Measurements from ENCODE around the gene LAGE3.
A peak's percentile ranks its signal among the peaks of the same experiment; 100 is the strongest.

The LAGE3 gene

DNA sequence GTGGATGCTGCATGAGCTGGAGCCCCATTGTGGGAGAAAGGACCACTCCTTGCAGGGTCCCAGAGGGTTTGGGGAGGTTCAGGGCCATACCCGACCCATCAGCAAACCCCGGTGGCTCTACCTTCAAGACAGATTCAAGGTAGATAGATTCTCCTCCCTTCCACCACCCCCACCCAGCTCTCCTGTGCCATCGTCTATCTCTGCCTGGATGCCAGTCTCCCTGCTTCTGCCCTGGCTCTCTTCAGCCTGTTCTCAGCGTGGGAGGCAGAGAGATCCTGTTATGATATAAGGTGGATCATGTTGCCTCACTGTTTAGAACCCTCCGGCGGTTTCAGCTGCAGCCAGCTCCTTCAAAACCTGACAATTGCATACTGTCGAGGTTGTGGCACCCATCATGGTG, 5.4 kb downstream of the LAGE3 start:
- DNase-seq = no peak

GRCh38 chrX:154472685-154473632, 6.1 kb downstream of the LAGE3 start:
- no peak for DNase-seq

DNA sequence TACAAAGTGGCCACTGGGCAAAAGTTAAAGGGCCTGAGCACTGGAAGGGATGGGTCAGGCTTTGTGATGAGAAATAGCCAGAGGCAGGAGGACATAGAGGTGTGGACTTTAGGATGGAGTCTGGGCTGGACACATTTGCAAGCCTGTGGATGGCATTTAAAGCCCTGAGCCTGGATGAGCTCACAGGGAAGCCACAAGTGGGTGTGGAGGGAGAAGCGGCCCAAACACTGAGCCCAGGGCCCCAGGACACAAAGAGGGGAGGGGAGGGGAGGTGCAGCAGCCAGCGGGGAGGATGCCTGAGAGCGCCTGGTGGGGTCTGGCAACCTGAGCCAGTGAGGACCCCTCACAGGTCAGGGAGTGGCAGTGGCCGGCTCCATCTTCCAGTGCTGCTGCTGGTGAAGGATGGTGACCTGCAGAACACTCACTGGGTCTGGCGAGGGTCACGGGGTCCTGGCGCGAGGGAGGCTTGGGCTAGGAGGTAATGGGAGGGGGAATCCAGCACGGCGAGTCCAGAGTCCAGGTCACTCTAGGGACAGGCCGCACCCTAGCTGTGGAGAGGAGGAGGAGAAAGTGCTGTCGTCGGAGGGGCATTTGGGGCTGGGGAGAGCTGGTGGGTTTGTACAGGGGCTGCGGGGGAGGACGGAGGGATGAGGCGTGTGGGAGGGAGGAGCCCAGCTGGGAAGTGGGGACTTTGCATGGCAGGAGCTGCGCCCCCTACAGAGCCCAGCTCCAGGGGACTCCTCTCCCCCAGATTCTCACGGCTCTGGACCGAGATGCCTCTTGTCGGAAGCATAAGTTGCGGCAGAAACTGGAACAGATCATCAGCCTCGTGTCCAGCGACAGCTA, 7.0 kb downstream of the LAGE3 start:
- no peak for DNase-seq

- no peak for DNase-seq
Measured at GRCh38 chrX:154470914-154471568, 8.0 kb downstream of the LAGE3 start.

- no peak for DNase-seq
Measured at GRCh38 chrX:154470434-154470833, 8.6 kb downstream of the LAGE3 start.

- DNase-seq = no peak
Measured at GRCh38 chrX:154469880-154470279, 9.2 kb downstream of the LAGE3 start.

DNA sequence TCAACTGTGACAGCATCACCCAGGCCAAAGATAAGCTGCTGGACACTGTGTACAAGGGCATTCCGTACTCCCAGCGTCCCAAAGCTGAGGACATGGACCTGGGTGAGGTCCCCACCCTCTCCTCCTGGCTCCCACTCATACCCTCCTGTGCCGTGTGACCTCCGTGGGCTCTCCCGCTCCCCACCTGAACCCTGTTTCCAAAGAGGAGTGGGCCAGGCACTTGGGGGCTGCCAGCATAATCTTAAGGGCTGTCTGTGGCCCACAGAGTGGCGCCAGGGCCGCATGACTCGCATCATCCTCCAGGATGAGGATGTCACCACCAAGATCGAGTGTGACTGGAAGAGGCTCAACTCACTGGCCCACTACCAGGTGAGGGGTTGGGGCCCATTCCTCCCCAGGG, 10.0 kb downstream of the LAGE3 start:
- DNase-seq = no peak

GRCh38 chrX:154468217-154468616, 10.9 kb downstream of the LAGE3 start:
- DNase-seq = no peak

DNA sequence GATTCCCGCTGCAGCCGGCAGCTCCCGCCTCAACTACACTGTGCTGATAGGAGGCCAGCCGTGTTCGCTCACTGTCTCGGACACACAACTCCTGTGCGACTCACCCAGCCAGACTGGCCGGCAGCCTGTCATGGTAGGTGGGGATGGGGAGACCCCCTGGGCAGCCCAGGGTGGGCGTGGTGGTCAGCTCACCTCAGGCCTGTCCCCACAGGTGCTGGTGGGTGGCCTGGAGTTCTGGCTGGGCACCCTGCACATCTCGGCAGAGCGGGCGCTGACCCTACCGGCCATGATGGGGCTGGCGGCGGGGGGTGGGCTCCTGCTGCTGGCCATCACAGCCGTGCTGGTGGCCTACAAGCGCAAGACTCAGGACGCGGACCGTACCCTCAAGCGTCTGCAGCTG, 11.5 kb downstream of the LAGE3 start:
- DNase-seq = no peak

DNA sequence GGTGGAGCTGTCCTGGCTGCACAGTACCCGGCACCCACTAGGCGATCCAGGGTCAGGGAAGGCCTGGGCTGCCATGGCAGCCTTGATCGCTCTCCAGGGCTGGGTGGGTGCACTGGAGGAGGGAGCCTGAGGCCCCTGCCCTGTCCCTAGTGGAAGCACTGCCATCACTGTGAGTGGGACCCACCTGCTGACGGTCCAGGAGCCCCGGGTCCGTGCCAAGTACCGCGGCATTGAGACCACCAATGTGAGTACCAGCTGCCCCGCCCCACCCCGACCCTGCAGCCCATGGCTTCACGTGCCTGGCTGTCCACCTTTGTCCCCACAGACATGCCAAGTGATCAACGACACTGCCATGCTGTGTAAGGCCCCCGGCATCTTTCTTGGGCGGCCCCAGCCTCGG, 12.2 kb downstream of the LAGE3 start:
- no peak for DNase-seq

DNA sequence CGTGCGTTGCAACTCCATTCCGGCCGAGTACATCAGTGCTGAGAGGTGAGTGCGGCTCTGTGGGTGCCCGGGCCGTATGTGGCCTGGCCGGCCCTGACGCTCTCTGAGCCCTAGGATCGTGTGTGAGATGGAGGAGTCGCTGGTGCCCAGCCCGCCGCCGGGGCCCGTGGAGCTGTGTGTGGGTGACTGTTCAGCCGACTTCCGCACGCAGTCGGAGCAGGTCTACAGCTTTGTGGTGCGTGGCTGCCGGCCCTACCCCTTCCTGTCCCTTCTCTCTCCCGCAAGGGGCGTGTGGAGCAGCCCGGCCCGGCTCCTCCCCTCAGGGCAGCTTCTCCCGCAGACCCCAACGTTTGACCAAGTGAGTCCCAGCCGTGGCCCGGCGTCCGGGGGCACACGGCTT, 13.0 kb downstream of the LAGE3 start:
- no peak for DNase-seq

GRCh38 chrX:154465601-154466000, 13.5 kb downstream of the LAGE3 start:
- DNase-seq = no peak

- no peak for DNase-seq
Measured at GRCh38 chrX:154464806-154465365, 14.2 kb downstream of the LAGE3 start.

- DNase-seq = no peak
Measured at GRCh38 chrX:154463611-154464220, 15.4 kb downstream of the LAGE3 start.

DNA sequence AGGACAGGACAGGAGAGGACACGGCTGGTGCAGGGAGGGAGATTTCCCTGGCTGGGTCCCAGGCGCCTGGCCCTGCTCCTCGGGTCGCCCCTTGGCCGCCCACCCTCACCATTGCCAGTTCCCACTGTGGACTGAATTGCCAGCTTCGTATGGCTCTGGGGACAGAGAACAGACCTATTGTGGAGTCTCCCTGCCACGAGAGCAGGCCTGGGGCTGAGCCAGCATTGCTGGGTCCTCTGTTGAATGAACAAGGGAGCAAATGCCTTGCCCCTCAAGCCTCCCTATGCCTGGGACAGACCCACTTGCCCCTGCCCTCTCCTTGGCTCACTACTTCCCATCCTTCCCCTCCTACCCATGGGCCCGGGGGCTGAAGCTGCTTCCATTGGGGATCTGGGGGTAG, 16.7 kb downstream of the LAGE3 start:
- no peak for DNase-seq

DNA sequence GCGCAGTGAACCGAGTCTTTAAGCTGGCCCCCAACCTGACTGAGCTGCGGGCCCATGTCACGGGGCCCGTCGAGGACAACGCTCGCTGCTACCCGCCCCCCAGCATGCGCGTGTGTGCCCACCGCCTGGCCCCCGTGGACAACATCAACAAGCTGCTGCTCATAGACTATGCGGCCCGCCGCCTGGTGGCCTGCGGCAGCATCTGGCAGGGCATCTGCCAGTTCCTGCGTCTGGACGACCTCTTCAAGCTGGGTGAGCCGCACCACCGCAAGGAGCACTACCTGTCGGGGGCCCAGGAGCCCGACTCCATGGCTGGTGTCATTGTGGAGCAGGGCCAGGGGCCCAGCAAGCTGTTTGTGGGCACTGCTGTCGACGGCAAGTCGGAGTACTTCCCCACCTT, 18.8 kb downstream of the LAGE3 start:
- DNase-seq = no peak

DNA sequence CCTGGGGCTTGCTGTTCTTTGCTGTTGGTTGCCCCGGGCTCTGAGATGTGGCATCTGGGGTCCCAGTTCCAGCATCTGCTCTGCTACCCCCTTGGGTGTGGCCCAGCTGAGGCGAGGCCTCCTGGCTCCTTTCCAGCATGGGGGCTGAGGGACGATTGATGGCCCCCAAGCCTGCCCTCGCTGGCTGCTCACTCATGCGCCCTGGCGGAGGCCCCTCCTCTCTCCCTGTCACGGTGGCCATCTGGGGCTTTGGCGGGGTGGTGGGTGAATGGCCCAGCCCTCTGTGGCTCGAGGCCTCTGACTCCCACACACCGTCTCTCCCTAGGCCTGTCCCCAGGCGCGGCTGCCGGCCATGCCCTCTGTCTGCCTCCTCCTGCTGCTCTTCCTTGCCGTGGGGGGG, 19.2 kb downstream of the LAGE3 start:
- DNase-seq = no peak

DNA sequence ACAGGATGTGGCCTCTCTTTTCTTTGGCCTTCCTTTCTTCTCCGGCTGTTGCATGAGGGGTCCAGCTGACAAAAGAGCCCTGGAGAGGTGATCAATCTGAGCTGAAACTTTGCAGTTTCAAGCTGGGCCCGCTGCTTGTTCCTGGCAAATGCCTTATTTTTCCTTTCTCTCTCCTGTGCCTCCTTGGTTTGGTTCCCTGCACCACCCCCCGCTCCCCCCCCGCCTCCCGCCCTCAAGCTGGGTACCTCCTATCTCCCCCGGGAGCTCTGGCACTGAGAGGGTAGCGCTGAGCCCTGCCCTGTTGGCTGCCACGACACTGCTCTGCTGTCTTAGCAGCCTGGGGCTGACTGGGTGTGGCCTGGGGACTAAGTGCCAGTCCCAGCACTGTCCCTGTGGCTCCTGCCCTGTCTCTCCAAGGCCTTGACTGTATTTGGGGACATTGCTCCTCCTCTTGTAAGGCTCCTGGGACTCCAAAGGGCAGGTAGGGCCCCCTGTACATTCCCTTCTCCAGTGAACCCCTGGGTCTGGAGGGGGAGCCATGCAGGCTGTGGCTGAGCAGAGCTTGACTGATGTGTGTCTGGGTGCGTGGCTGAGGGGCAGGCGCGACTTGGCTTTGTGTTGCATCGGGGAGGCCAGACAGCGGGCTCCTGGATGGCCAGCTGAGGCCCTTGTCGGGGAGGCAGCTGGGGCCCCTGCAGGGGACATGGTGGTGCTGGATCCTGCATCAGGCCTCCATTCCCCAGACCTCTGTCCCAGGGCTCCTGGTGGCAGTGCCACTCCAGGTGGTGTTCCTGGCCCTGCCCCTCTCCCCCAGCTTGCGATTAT, 19.9 kb downstream of the LAGE3 start:
- no peak for DNase-seq

GRCh38 chrX:154458116-154458953, 20.7 kb downstream of the LAGE3 start, which contains the start of gene PLXNA3:
Gene PLXNA3 (plus strand): TSS chrX:154458281. CDS start chrX:154460184, 1,903 bp downstream.
- DNase-seq = peak; percentile 59

- peak; percentile 56 for DNase-seq
Measured at GRCh38 chrX:154457491-154458115, 21.5 kb downstream of the LAGE3 start.
